HG03565 (cell line): Measurements from ENCODE around the gene SF3B6.
"Not testable (repeated sequence)": the region's sequence is repeated elsewhere in the genome, so short reads cannot be mapped to it uniquely, and the experiment has no call there.

ENCODE experiments used
- ATAC-seq: cut with Tn5 transposase; IDR thresholded peaks from one replicate; pipeline ENCODE4 v1.9.1; 2021; ENCODE audit warnings: mild to moderate bottlenecking, moderate library complexity; ENCODE audit not compliant: unreplicated experiment

Gene SF3B6

GRCh38 chr2:24054366-24055010 is 21.6 kb downstream of the SF3B6 start:
- no peak for ATAC-seq

GRCh38 chr2:24052951-24053350 is 23.2 kb downstream of the SF3B6 start:
- ATAC-seq: no peak

- ATAC-seq: no peak
These were observed 24.3 kb downstream of the SF3B6 start for GRCh38 chr2:24051833-24052232.

GRCh38 chr2:24050041-24050979 is 25.8 kb downstream of the SF3B6 start:
- ATAC-seq: no peak

GRCh38 chr2:24049485-24050021 is 26.6 kb downstream of the SF3B6 start, which contains the start of gene FKBP1B:
TSS of gene FKBP1B (plus strand) at chr2:24049741. CDS start at chr2:24049850, 109 bp downstream.
- ATAC-seq: no peak

GRCh38 chr2:24048769-24049484 is 27.2 kb downstream of the SF3B6 start:
- ATAC-seq: no peak

GRCh38 chr2:24047703-24048033 is 28.5 kb downstream of the SF3B6 start:
- no peak for ATAC-seq

GRCh38 chr2:24046930-24047702 is 29.0 kb downstream of the SF3B6 start, which contains the start of gene WDCP:
TSS of gene WDCP (minus strand) at chr2:24047391. CDS start at chr2:24039494, 7,897 bp downstream.
- ATAC-seq: peak; percentile 98

GRCh38 chr2:24046599-24046929 is 29.6 kb downstream of the SF3B6 start:
- no peak for ATAC-seq

- no peak for ATAC-seq
These were observed 30.3 kb downstream of the SF3B6 start for GRCh38 chr2:24045511-24046508.

DNA sequence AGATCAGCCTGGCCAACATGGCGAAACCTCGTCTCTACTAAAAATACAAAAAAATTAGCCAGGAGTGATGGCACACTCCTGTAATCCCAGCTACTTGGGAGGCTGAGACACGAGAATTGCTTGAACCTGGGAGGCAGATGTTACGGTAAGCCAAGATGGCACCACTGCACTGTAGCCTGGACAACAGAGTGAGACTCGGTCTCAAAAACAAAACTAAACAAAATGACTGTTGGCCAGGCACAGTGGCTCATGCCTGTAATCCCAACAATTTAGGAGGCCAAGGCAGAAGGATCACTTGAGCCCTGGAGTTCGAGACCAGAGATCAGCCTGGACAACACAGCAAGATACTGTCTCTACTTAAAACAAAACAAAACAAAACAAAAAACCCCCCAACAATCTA is 33.0 kb downstream of the SF3B6 start:
- not testable (repeated sequence) for ATAC-seq

DNA sequence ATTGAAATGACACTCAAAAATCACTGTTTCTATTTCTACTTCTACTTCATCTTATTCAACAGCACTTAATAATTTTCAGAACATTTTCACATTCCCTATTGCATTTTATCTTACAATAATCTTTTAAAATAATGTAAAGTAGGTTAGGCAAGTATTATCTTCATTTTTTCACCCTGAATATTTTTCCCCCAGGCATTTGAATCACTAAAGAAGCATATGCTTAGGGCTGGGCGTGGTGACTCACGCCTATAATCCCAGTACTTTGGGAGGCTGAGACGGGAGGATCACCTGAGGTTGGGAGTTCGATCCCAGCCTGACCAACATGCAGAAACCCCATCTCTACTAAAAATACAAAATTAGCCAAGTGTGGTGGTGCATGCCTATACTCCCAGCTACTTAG is 35.6 kb downstream of the SF3B6 start:
- no peak for ATAC-seq

DNA sequence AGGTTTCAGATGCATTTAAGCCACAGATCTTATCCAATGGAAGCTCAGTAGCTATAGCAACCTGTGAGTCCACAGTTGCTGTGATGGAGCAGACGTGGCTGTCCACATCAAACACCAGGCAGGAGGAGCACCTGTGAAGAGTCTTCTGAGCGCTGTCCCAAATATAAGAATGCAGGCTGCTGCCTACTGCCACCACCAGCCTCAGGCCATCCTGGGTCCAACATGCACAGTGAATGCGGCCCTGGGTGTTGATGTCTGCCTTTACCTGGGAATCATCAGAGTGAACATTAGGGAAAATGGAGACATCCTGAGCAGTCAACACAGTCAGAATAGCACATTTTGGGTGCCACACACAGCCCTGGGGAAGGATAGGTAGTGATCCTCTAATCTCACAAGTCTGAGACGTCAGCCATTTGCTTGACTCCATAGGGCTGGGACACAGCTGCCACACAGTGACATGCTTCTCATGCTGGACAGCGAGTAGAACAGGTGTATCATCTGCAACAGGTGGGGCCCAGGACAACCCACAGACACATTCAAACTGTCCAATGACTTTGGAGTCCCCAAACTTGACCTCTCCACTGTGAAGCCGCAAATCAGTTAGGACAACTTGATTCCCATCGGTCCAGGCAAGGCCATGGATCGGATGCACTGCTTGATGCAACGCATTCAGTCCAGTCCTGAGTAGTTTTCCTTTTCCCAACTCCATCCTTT is 37.2 kb downstream of the SF3B6 start:
- ATAC-seq: no peak

- ATAC-seq: no peak
These were observed 49.9 kb downstream of the SF3B6 start for GRCh38 chr2:24026233-24026632.

GRCh38 chr2:24024996-24025663 is 51.0 kb downstream of the SF3B6 start:
- no peak for ATAC-seq

DNA sequence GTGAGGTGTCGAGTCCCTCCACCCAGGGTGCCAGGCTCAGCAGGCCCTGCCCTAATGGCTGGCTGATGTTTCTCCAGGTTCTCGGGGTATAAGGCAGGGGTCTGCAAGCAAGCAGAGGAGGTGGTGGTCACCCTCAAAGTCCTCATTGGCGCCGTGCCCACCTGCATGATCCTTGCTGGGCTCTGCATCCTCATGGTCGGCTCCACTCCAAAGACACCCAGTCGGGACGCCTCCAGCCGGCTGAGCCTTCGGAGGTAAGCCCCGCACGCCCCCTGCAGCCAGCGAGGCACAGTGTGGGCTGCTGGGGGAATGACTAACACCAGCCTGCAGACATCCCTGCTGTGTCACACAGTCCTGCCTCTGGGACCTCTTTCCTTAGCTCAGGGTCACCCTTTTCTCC is 52.1 kb downstream of the SF3B6 start:
- ATAC-seq: no peak

GRCh38 chr2:24022975-24023575 is 53.1 kb downstream of the SF3B6 start:
- no peak for ATAC-seq
